ENCODE data around the gene GULP1.

DNA sequence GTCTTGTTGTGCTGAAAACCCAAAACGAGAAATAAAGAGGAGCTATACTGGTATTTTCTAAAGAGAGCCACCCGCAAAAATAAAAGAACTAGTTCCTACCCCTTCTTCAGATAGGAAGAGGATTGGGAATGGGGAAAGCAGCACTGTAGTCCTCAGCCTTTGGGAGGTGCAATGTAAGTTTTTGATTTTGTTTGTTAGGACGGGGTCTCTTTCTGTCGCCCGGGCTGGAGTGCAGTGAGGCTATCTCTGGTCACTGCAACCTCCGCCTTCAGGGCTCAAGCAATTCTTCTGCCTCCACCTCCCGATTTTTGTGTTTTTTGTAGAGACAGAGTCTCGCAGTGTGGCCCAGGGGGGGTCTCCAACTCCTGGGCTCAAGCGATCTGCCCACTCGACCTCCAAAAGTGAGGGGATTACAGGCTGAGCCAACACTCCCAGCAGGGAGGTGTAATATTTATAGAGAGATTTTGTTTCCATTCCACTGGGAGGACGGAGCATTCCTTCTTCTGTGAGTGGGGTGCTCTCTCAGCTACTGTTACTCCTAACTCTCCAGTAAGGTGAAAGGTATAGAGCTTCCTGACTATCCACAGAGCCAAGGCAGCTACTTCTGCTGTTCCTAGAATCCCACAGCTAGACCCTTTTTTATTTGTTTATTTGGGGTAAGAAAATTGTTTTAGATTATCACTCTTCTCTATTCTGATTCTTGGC, 13.1 kb upstream of the GULP1 start:
- TF ChIP-seq, protein P1, sequence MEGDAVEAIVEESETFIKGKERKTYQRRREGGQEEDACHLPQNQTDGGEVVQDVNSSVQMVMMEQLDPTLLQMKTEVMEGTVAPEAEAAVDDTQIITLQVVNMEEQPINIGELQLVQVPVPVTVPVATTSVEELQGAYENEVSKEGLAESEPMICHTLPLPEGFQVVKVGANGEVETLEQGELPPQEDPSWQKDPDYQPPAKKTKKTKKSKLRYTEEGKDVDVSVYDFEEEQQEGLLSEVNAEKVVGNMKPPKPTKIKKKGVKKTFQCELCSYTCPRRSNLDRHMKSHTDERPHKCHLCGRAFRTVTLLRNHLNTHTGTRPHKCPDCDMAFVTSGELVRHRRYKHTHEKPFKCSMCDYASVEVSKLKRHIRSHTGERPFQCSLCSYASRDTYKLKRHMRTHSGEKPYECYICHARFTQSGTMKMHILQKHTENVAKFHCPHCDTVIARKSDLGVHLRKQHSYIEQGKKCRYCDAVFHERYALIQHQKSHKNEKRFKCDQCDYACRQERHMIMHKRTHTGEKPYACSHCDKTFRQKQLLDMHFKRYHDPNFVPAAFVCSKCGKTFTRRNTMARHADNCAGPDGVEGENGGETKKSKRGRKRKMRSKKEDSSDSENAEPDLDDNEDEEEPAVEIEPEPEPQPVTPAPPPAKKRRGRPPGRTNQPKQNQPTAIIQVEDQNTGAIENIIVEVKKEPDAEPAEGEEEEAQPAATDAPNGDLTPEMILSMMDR (IDR thresholded peaks at IDR 0.05), result no peak
- TF ChIP-seq, protein P2, sequence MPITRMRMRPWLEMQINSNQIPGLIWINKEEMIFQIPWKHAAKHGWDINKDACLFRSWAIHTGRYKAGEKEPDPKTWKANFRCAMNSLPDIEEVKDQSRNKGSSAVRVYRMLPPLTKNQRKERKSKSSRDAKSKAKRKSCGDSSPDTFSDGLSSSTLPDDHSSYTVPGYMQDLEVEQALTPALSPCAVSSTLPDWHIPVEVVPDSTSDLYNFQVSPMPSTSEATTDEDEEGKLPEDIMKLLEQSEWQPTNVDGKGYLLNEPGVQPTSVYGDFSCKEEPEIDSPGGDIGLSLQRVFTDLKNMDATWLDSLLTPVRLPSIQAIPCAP (CRISPR knock-in tag; IDR thresholded peaks at IDR 0.05), result no peak
- TF ChIP-seq IRF2 (CRISPR knock-in tag; IDR thresholded peaks at IDR 0.05; ENCODE audit: borderline replicate concordance, low read depth) (no peak), ELF4 (CRISPR knock-in tag; IDR thresholded peaks at IDR 0.05; ENCODE audit: low read depth) (no peak), SP1 (CRISPR knock-in tag; conservative IDR thresholded peaks at IDR 0.05) (no peak), RELA (CRISPR knock-in tag; IDR thresholded peaks at IDR 0.05; ENCODE audit: borderline replicate concordance) (no peak)
- TF ChIP-seq, protein P3, sequence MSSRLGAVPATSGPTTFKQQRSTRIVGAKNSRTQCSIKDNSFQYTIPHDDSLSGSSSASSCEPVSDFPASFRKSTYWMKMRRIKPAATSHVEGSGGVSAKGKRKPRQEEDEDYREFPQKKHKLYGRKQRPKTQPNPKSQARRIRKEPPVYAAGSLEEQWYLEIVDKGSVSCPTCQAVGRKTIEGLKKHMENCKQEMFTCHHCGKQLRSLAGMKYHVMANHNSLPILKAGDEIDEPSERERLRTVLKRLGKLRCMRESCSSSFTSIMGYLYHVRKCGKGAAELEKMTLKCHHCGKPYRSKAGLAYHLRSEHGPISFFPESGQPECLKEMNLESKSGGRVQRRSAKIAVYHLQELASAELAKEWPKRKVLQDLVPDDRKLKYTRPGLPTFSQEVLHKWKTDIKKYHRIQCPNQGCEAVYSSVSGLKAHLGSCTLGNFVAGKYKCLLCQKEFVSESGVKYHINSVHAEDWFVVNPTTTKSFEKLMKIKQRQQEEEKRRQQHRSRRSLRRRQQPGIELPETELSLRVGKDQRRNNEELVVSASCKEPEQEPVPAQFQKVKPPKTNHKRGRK (CRISPR knock-in tag; IDR thresholded peaks at IDR 0.05; ENCODE audit: borderline replicate concordance), result no peak
- TF ChIP-seq, protein P4, sequence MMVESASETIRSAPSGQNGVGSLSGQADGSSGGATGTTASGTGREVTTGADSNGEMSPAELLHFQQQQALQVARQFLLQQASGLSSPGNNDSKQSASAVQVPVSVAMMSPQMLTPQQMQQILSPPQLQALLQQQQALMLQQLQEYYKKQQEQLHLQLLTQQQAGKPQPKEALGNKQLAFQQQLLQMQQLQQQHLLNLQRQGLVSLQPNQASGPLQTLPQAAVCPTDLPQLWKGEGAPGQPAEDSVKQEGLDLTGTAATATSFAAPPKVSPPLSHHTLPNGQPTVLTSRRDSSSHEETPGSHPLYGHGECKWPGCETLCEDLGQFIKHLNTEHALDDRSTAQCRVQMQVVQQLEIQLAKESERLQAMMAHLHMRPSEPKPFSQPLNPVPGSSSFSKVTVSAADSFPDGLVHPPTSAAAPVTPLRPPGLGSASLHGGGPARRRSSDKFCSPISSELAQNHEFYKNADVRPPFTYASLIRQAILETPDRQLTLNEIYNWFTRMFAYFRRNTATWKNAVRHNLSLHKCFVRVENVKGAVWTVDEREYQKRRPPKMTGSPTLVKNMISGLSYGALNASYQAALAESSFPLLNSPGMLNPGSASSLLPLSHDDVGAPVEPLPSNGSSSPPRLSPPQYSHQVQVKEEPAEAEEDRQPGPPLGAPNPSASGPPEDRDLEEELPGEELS (CRISPR knock-in tag; IDR thresholded peaks at IDR 0.05), result no peak
- TF ChIP-seq, protein P5, sequence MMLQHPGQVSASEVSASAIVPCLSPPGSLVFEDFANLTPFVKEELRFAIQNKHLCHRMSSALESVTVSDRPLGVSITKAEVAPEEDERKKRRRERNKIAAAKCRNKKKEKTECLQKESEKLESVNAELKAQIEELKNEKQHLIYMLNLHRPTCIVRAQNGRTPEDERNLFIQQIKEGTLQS (CRISPR knock-in tag; conservative IDR thresholded peaks at IDR 0.05), result no peak

Data from WTC11 (cell line).